HepG2 (cell line): ENCODE results near the gene PRDM12. TPM values are rescaled to one million over a fixed set of nuclear protein-coding genes. Genes with fewer than 3 reads are reported as not detected.

Source experiments
- ATAC-seq: fragments of 200-7000 bp; cut with Tn5 transposase; 3 replicates; pipeline ENCODE4 v1.9.1; 2020; ENCODE audit warnings: mild to moderate bottlenecking, moderate library complexity
- BruUV-seq: library from RNA; stranded (reverse); fragments of 400-500 nt; replicated peaks from 2 replicates; lab custom pipeline; 2021; lab: Mats Ljungman, UMichigan
- CTCF ChIA-PET: fragments of 300-600 bp; formaldehyde crosslinking; extraction: SDS; loops from one replicate; lab custom pipeline; 2021; ENCODE audit warnings: low total read pairs, inconsistent platforms, low intra/inter-chr PET ratio; lab: Yijun Ruan, JAX
- POLR2A ChIA-PET: fragments of 350-600 bp; sonication (Branson Sonifier 250); formaldehyde crosslinking; loops from one replicate; lab custom pipeline; 2020; ENCODE audit warnings: antibody characterized with exemption, inconsistent platforms; lab: Yijun Ruan, JAX
- DNase-seq: peaks from one replicate; pipeline ENCODE4 v3.0.0-alpha.2; 2015; ENCODE audit warnings: low spot score
- FAIRE-seq: peaks from 3 replicates; lab custom pipeline; 2011; peaks lifted over from hg19 to GRCh38; lab: Jason Lieb, UNC
- H2AFZ ChIP-seq: one replicate; pipeline ENCODE4 v1.6.1; 2011; ENCODE audit warnings: low read length, inconsistent platforms
- H3K27ac ChIP-seq: fragments of 300-600 bp; 3 replicates; pipeline ENCODE4 v1.8.0; 2011; ENCODE audit warnings: mixed run types, mild to moderate bottlenecking, mixed read lengths, low read length, inconsistent platforms; ENCODE audit not compliant: insufficient read depth; ENCODE audit errors: extremely low read length
- H3K27me3 ChIP-seq, 2 experiments: fragments of 200-600 bp in 1 of 2; 2 replicates in 1 of 2; 3 replicates in 1 of 2; pipeline versions ENCODE4 v1.6.0 to v1.8.0; 2011; ENCODE audit warnings: low read length in 2 of 2, mild to moderate bottlenecking in 2 of 2, moderate library complexity in 2 of 2, inconsistent platforms in 1 of 2; ENCODE audit not compliant: insufficient read depth in 2 of 2, control insufficient read depth in 1 of 2
- H3K36me3 ChIP-seq, 2 experiments: fragments of 200-600 bp in 1 of 2; replicated peaks in 1 of 2; 2 replicates in 1 of 2; 3 replicates in 1 of 2; pipeline versions ENCODE4 v1.5.1 to v1.8.0; 2011; ENCODE audit warnings: low read length in 2 of 2, inconsistent platforms in 1 of 2; ENCODE audit not compliant: insufficient read depth in 2 of 2, control insufficient read depth in 1 of 2
- H3K4me1 ChIP-seq: 2 replicates; pipeline ENCODE4 v1.5.1; 2012; ENCODE audit warnings: low read length, inconsistent platforms; ENCODE audit not compliant: insufficient read depth
- H3K4me2 ChIP-seq: 2 replicates; pipeline ENCODE4 v1.6.0; 2011; ENCODE audit warnings: low read depth, low read length, inconsistent platforms
- H3K4me3 ChIP-seq, 3 experiments: fragments of 200-600 bp in 1 of 3; sonication (generic), shearing (Covaris generic) in 1 of 3; replicated peaks in 1 of 3; 2 replicates each; pipeline ENCODE4 v1.5.1; 2011 to 2016; ENCODE audit warnings: low read length in 3 of 3, inconsistent platforms in 2 of 3, low read depth in 2 of 3, mild to moderate bottlenecking in 2 of 3, control low read depth in 1 of 3, mixed read lengths in 1 of 3; ENCODE audit not compliant: insufficient read depth in 1 of 3
- H3K79me2 ChIP-seq: one replicate; pipeline ENCODE4 v1.6.1; 2011; ENCODE audit warnings: low read length, inconsistent platforms; ENCODE audit not compliant: insufficient read depth
- H3K9ac ChIP-seq: 2 replicates; pipeline ENCODE4 v1.6.0; 2011; ENCODE audit warnings: mild to moderate bottlenecking, low read depth, low read length, inconsistent platforms; ENCODE audit not compliant: insufficient read depth
- H3K9me3 ChIP-seq: 2 replicates; pipeline ENCODE4 v1.5.1; 2012; ENCODE audit warnings: mild to moderate bottlenecking, low read length
- H4K20me1 ChIP-seq: 2 replicates; pipeline ENCODE4 v1.6.0; 2011; ENCODE audit warnings: inconsistent platforms, mild to moderate bottlenecking, low read length, moderate library complexity; ENCODE audit not compliant: insufficient read depth
- AGO1 ChIP-seq: fragments of 200-400 bp; formaldehyde crosslinking; IDR thresholded peaks from 2 replicates; pipeline ENCODE4 v1.6.1; 2017; ENCODE audit warnings: mild to moderate bottlenecking, low read depth, low read length, moderate library complexity; ENCODE audit not compliant: poor library complexity, severe bottlenecking
- ARID2 ChIP-seq: sonication (generic); formaldehyde crosslinking; IDR thresholded peaks from 2 replicates; pipeline ENCODE4 v1.8.1; 2022; ENCODE audit warnings: mild to moderate bottlenecking, missing genetic modification reagents, borderline replicate concordance
- CENPBD1 ChIP-seq: sonication (generic); formaldehyde crosslinking; IDR thresholded peaks from 2 replicates; pipeline ENCODE4 v1.8.0; 2022; ENCODE audit warnings: missing genetic modification reagents, low read depth, mild to moderate bottlenecking, borderline replicate concordance
- KDM5A ChIP-seq: fragments of 200-600 bp; sonication (generic); IDR thresholded peaks from 2 replicates; pipeline ENCODE4 v1.7.0; 2018; ENCODE audit warnings: antibody characterized with exemption, mild to moderate bottlenecking, low read length, borderline replicate concordance
- MLLT10 ChIP-seq: sonication (generic); formaldehyde crosslinking; IDR thresholded peaks from 2 replicates; pipeline ENCODE4 v1.4.0; 2020; ENCODE audit warnings: missing genetic modification reagents
- NCOA1 ChIP-seq: sonication (generic); formaldehyde crosslinking; IDR thresholded peaks from 2 replicates; pipeline ENCODE4 v1.9.0; 2021; ENCODE audit warnings: missing genetic modification reagents
- NFYC ChIP-seq: IDR thresholded peaks from 2 replicates; pipeline ENCODE4 v1.6.1; 2016; ENCODE audit warnings: missing genetic modification reagents, missing compliant biosample characterization
- TEAD3 ChIP-seq: optimal IDR thresholded peaks from 2 replicates; pipeline ENCODE3; 2016; ENCODE audit warnings: borderline replicate concordance
- ZBTB3 ChIP-seq: sonication (generic); formaldehyde crosslinking; IDR thresholded peaks from 2 replicates; pipeline ENCODE4 v1.4.0; 2020; ENCODE audit warnings: low read depth, mild to moderate bottlenecking, moderate library complexity, missing genetic modification reagents, borderline replicate concordance
- ZBTB39 ChIP-seq: sonication (generic); formaldehyde crosslinking; IDR thresholded peaks from 2 replicates; pipeline ENCODE4 v1.5.0; 2020; ENCODE audit warnings: missing genetic modification reagents
- ZNF414 ChIP-seq: sonication (generic); formaldehyde crosslinking; IDR thresholded peaks from 2 replicates; pipeline ENCODE4 v1.5.0; 2020; ENCODE audit warnings: missing genetic modification reagents
- ZNF512B ChIP-seq: sonication (generic); formaldehyde crosslinking; IDR thresholded peaks from 2 replicates; pipeline ENCODE4 v1.5.1; 2020; ENCODE audit warnings: missing genetic modification reagents, mild to moderate bottlenecking, borderline replicate concordance
- ZNF546 ChIP-seq: sonication (generic); formaldehyde crosslinking; conservative IDR thresholded peaks from 2 replicates; pipeline ENCODE4 v1.8.1; 2023; ENCODE audit warnings: mild to moderate bottlenecking, missing genetic modification reagents
- ZNF589 ChIP-seq: sonication (generic); formaldehyde crosslinking; conservative IDR thresholded peaks from 2 replicates; pipeline ENCODE4 v1.8.0; 2022; ENCODE audit warnings: mild to moderate bottlenecking, moderate library complexity, missing genetic modification reagents
- ZNF766 ChIP-seq: sonication (generic); formaldehyde crosslinking; IDR thresholded peaks from 2 replicates; pipeline ENCODE4 v1.5.0; 2020; ENCODE audit warnings: missing genetic modification reagents, borderline replicate concordance
- WGBS: methylation state at CpG from one replicate; pipeline ENCODE4 v1.1.6; 2017; ENCODE audit warnings: low lambda C conversion rate; 5-methylcytosine and 5-hydroxymethylcytosine counted together
- in situ Hi-C: cut with HindIII; loops from 2 replicates; pipeline ENCODE4 v1.10.0; 2017; ENCODE audit warnings: low pct_unique_long_range_greater_than_20kb; ENCODE audit not compliant: extremely low pct_ligation_motif_present
- intact Hi-C: fragments of 100-400 bp; cut with micrococcal nuclease; formaldehyde crosslinking; loops from one replicate; pipeline ENCODE4 v1.10.0; 2022; ENCODE audit not compliant: unreplicated experiment
- polyA plus RNA-seq, 8 experiments: library from polyadenylated mRNA; depleted of rRNA in 3 of 8; stranded (reverse) in 7 of 8; unstranded in 1 of 8; fragments of >200 nt; fragmentation: Illumina TruSeq in 4 of 8; extraction: Trizol in 4 of 8; gene quantifications; 2 replicates each; pipeline versions ENCODE4 v1.2.1 to v1.2.3, GENCODE V29; 2011 to 2016; ENCODE audit warnings: low read depth in 4 of 8, missing spikeins in 1 of 8, mixed read lengths in 1 of 8; ENCODE audit not compliant: insufficient read depth in 1 of 8
- total RNA-seq, 5 experiments: library from RNA; depleted of rRNA; stranded (reverse); fragments of >200 nt; fragmentation: Illumina TruSeq; extraction: Trizol; gene quantifications; 2 replicates each; pipeline ENCODE4 v1.2.3, GENCODE V29; 2016; ENCODE audit warnings: low read depth in 1 of 5

Gene PRDM12
- total and polyA plus RNA-seq, 2 of the 13 experiments (the other 11 are each of a cell fraction or from before 2014, with no cell fraction given), result 0.04 to 0.07 TPM

- TF ChIP-seq CENPBD1 (CRISPR knock-in tag), result no peak
- 0 out of 2 replicates have a peak, but pooled peaks have one; percentile 64 for TF ChIP-seq ZNF414
- TF ChIP-seq ZNF589, result no peak
Measured at GRCh38 chr9:130693426-130694191, 29.2 kb downstream of the PRDM12 start, which contains the start of gene EXOSC2 (continued).

GRCh38 chr9:130694205-130694604 lies 29.8 kb downstream of the PRDM12 start:
- ATAC-seq, result no peak
- in situ Hi-C loops (no loop called here), intact Hi-C loops (no loop called here)
- peak overlapping the region; percentile 67 for H3K27ac ChIP-seq
- H4K20me1 ChIP-seq, result no peaks in the 10 kb centered on the region
- peaks cover 0 to 3% of the 10 kb centered on the region in 2 experiments; a peak in 1 of 5 replicates for H3K27me3 ChIP-seq
- CTCF ChIA-PET, result no interaction called here
- BruUV-seq, result TSS peak; percentile 61
- peak overlapping the region; percentile 94 for H3K9ac ChIP-seq
- peaks cover 13 to 31% of the 10 kb centered on the region in 2 experiments for H3K36me3 ChIP-seq
- WGBS, result 2% methylated on average over 8 of the region's 8 CpGs
- no peak for DNase-seq
- H2AFZ ChIP-seq, result no peak overlapping the region
- 0 out of 2 replicates have a peak, but pooled peaks have one; percentile 1 for TF ChIP-seq ZNF766
- 0 out of 2 replicates have a peak, but pooled peaks have one; percentile 10 for TF ChIP-seq KDM5A
- 0 out of 2 replicates have a peak, but pooled peaks have one; percentile 31 for TF ChIP-seq NCOA1 (CRISPR knock-in tag)
- TF ChIP-seq ZNF512B, result no peak
- 0 out of 2 replicates have a peak, but pooled peaks have one; percentile 52 for TF ChIP-seq ARID2 (CRISPR knock-in tag)
- TF ChIP-seq NFYC (CRISPR knock-in tag), result no peak
- no peak for TF ChIP-seq ZBTB39 (CRISPR knock-in tag)
- TF ChIP-seq ZBTB3 (CRISPR knock-in tag), result no peak
- TF ChIP-seq MLLT10 (CRISPR knock-in tag), result no peak
- no peak for TF ChIP-seq TEAD3
- peak; percentile 76; the same call in 1 of the 2 replicates for TF ChIP-seq ZNF546 (CRISPR knock-in tag)
- no peak for TF ChIP-seq AGO1
- TF ChIP-seq, all 625 proteins: peak for 5
- Histone ChIP-seq H3K79me2 (peaks cover 41% of the 10 kb centered on the region), H3K9me3 (no peaks in the 10 kb centered on the region), H3K4me1 (peaks cover 58% of the 10 kb centered on the region), H3K4me2 (peak overlapping the region; percentile 95), H3K4me3 (peak overlapping the region; percentile 77 to 97 (median 89))
- no peak for FAIRE-seq
- POLR2A ChIA-PET, result interaction anchor here (0.6 to 1.9 kb wide), 10 partner anchors 10 to 726 kb away, joined by 3 to 12 read pairs (median 6); no protein-coding TSS in a partner anchor
